Fibroblast of the aortic adventitia (primary cell): Measurements from ENCODE around the gene PIK3CB. TPM values are rescaled to one million over a fixed set of nuclear protein-coding genes. Genes with fewer than 3 reads are reported as not detected.
"Not testable (repeated sequence)": the region's sequence is repeated elsewhere in the genome, so short reads cannot be mapped to it uniquely, and the experiment has no call there.

ENCODE experiments used
- DNase-seq: peaks from one replicate; pipeline ENCODE4 v3.0.0-alpha.2; 2010; ENCODE audit warnings: low read depth
- H3K4me3 ChIP-seq: 2 replicates; pipeline ENCODE4 v1.5.1; 2011; ENCODE audit warnings: low read depth, mild to moderate bottlenecking, control low read depth, low read length, moderate library complexity
- CTCF ChIP-seq: IDR thresholded peaks from 2 replicates; pipeline ENCODE4 v1.5.1; 2011; ENCODE audit warnings: mild to moderate bottlenecking, low read length, control low read depth, inconsistent platforms; ENCODE audit not compliant: insufficient read depth
- total RNA-seq: library from RNA; depleted of rRNA; stranded (reverse); fragments of >200 nt; gene quantifications from 2 replicates; pipeline ENCODE4 v1.2.3, GENCODE V29; 2012; ENCODE audit warnings: low replicate concordance

The PIK3CB gene
- total RNA-seq, 1 donor = 9.9 TPM

GRCh38 chr3:138833899-138834595 is 681 bp downstream of the PIK3CB start:
- TF ChIP-seq CTCF = peak; percentile 35
- peak overlapping the region; percentile 83 for H3K4me3 ChIP-seq
- peak; percentile 55 for DNase-seq

- not testable (repeated sequence) for H3K4me3 ChIP-seq, DNase-seq
Observed at GRCh38 chr3:138832473-138833057, 2.2 kb downstream of the PIK3CB start.

- TF ChIP-seq CTCF = no peak
- H3K4me3 ChIP-seq = no peak overlapping the region
- no peak for DNase-seq
Observed at GRCh38 chr3:138829886-138830510, 4.7 kb downstream of the PIK3CB start.

GRCh38 chr3:138829097-138829496 is 5.6 kb downstream of the PIK3CB start:
- H3K4me3 ChIP-seq = no peak overlapping the region
- no peak for DNase-seq
- TF ChIP-seq CTCF = no peak

- no peak for TF ChIP-seq CTCF
- H3K4me3 ChIP-seq = no peak overlapping the region
- DNase-seq = no peak
Observed at GRCh38 chr3:138827222-138827621, 7.5 kb downstream of the PIK3CB start.

- no peak overlapping the region for H3K4me3 ChIP-seq
- no peak for TF ChIP-seq CTCF
- no peak for DNase-seq
Observed at GRCh38 chr3:138825336-138825735, 9.4 kb downstream of the PIK3CB start.

- DNase-seq = no peak
- no peak for TF ChIP-seq CTCF
- no peak overlapping the region for H3K4me3 ChIP-seq
Observed at GRCh38 chr3:138824114-138824506, 10.6 kb downstream of the PIK3CB start.

GRCh38 chr3:138820379-138820778 is 14.3 kb downstream of the PIK3CB start:
- not testable (repeated sequence) for H3K4me3 ChIP-seq, DNase-seq
